K562 (cell line): ENCODE data around the gene FIG4. TPM values are rescaled to one million over a fixed set of nuclear protein-coding genes. Genes with fewer than 3 reads are reported as not detected.

ENCODE experiments used
- ATAC-seq: fragments of 200-7000 bp; cut with Tn5 transposase; 3 replicates; pipeline ENCODE4 v1.9.1; 2020; ENCODE audit warnings: moderate library complexity
- BruUV-seq: library from RNA; stranded (reverse); fragments of 400-500 nt; replicated peaks from 2 replicates; lab custom pipeline; 2021; lab: Mats Ljungman, UMichigan
- CTCF ChIA-PET: fragments of 300-600 bp; formaldehyde crosslinking; extraction: SDS; loops from one replicate; lab custom pipeline; 2021; ENCODE audit warnings: low intra/inter-chr PET ratio; lab: Yijun Ruan, JAX
- POLR2A ChIA-PET: fragments of 300-600, 350-650 bp; sonication (Branson Sonifier 250); formaldehyde crosslinking; extraction: SDS; loops from one replicate; lab custom pipeline; 2021; ENCODE audit warnings: antibody characterized with exemption, inconsistent platforms; lab: Yijun Ruan, JAX
- DNase-seq, 4 experiments: peaks; one replicate each; pipeline versions ENCODE4 v3.0.0 to v3.0.0-alpha.2; 2011 to 2018; ENCODE audit warnings: low spot score in 3 of 4, mixed read lengths in 3 of 4; ENCODE audit errors: extremely low read depth in 1 of 4
- FAIRE-seq: peaks from 2 replicates; lab custom pipeline; 2011; peaks lifted over from hg19 to GRCh38; lab: Jason Lieb, UNC
- H2AFZ ChIP-seq: 2 replicates; pipeline ENCODE4 v1.6.0; 2011; ENCODE audit warnings: low read depth, low read length, control low read depth, inconsistent platforms
- H3K27ac ChIP-seq: fragments of 200-600 bp; 3 replicates; pipeline ENCODE4 v1.8.0; 2011; ENCODE audit warnings: low read depth, mild to moderate bottlenecking, control low read depth, inconsistent platforms, low read length, moderate library complexity, mixed read lengths; ENCODE audit errors: extremely low read depth
- H3K27me3 ChIP-seq, 2 experiments: fragments of 300-600 bp in 1 of 2; 2 replicates in 1 of 2; 3 replicates in 1 of 2; pipeline versions ENCODE4 v1.6.0 to v1.8.0; 2011; ENCODE audit warnings: inconsistent platforms in 2 of 2, low read length in 2 of 2, mild to moderate bottlenecking in 1 of 2, mixed read lengths in 1 of 2, moderate library complexity in 1 of 2; ENCODE audit not compliant: control insufficient read depth in 2 of 2, insufficient read depth in 2 of 2
- H3K36me3 ChIP-seq: fragments of 300-600 bp; 3 replicates; pipeline ENCODE4 v1.8.0; 2011; ENCODE audit warnings: mild to moderate bottlenecking, low read length, inconsistent platforms; ENCODE audit not compliant: control insufficient read depth, insufficient read depth
- H3K4me1 ChIP-seq, 2 experiments: fragments of 200-600 bp in 1 of 2; replicated peaks in 1 of 2; 2 replicates in 1 of 2; 3 replicates in 1 of 2; pipeline versions ENCODE4 v1.5.1 to v1.8.0; 2011; ENCODE audit warnings: inconsistent platforms in 2 of 2, low read length in 2 of 2, mild to moderate bottlenecking in 1 of 2, mixed read lengths in 1 of 2, moderate library complexity in 1 of 2; ENCODE audit not compliant: control insufficient read depth in 2 of 2, insufficient read depth in 2 of 2
- H3K4me2 ChIP-seq: 2 replicates; pipeline ENCODE4 v1.6.1; 2011; ENCODE audit warnings: low read length, control low read depth, inconsistent platforms, mixed read lengths; ENCODE audit not compliant: insufficient read depth
- H3K4me3 ChIP-seq: fragments of 200-600 bp; sonication (generic), shearing (Covaris generic); 2 replicates; pipeline ENCODE4 v1.5.1; 2016; ENCODE audit warnings: control low read depth, inconsistent platforms
- H3K79me2 ChIP-seq: fragments of 200-600 bp; 3 replicates; pipeline ENCODE4 v1.8.0; 2011; ENCODE audit warnings: low read length, inconsistent platforms; ENCODE audit not compliant: control insufficient read depth, insufficient read depth
- H3K9ac ChIP-seq, 2 experiments: 2 replicates each; pipeline versions ENCODE4 v1.6.0 to v1.6.1; 2011; ENCODE audit warnings: low read depth in 2 of 2, low read length in 2 of 2, control low read depth in 1 of 2, inconsistent platforms in 1 of 2, mild to moderate bottlenecking in 1 of 2, mixed read lengths in 1 of 2; ENCODE audit not compliant: insufficient read depth in 1 of 2
- H3K9me1 ChIP-seq: one replicate; pipeline ENCODE4 v1.6.0; 2011; ENCODE audit warnings: inconsistent platforms, mild to moderate bottlenecking, low read length, moderate library complexity; ENCODE audit not compliant: control insufficient read depth, insufficient read depth
- H3K9me3 ChIP-seq: replicated peaks from 2 replicates; pipeline ENCODE4 v1.5.1; 2011; ENCODE audit warnings: low read depth, low read length, inconsistent platforms; ENCODE audit not compliant: control insufficient read depth, insufficient read depth
- H4K20me1 ChIP-seq: replicated peaks from 2 replicates; pipeline ENCODE4 v1.6.1; 2011; ENCODE audit warnings: low read length, inconsistent platforms, mixed read lengths; ENCODE audit not compliant: control insufficient read depth, insufficient read depth
- CHD7 ChIP-seq: fragments of 200-600 bp; sonication (generic); IDR thresholded peaks from one replicate; pipeline ENCODE4 v1.6.1; 2012; ENCODE audit warnings: mild to moderate bottlenecking, low read depth, low read length, inconsistent platforms
- PCBP2 ChIP-seq: fragments of 200-400 bp; formaldehyde crosslinking; IDR thresholded peaks from 2 replicates; pipeline ENCODE4 v1.6.1; 2018; ENCODE audit warnings: low read length, low read depth, mild to moderate bottlenecking, moderate library complexity; ENCODE audit not compliant: poor library complexity, severe bottlenecking
- PHF8 ChIP-seq: fragments of 200-600 bp; sonication (generic); IDR thresholded peaks from 2 replicates; pipeline ENCODE4 v1.6.1; 2012; ENCODE audit warnings: mixed run types, mild to moderate bottlenecking, inconsistent platforms, low read length, moderate library complexity, borderline replicate concordance
- RAD21 ChIP-seq, 2 experiments: fragments of 250-450 bp in 1 of 2; fragments of 450-650 bp in 1 of 2; sonication (Bioruptor Pico) in 1 of 2; formaldehyde crosslinking in 1 of 2; IDR thresholded peaks in 1 of 2; conservative IDR thresholded peaks in 1 of 2; 2 replicates each; pipeline versions ENCODE4 v1.4.0 to v1.8.0; 2020 to 2022; ENCODE audit warnings: mild to moderate bottlenecking in 2 of 2, moderate library complexity in 1 of 2
- RBFOX2 ChIP-seq: fragments of 200-400 bp; formaldehyde crosslinking; IDR thresholded peaks from 2 replicates; pipeline ENCODE4 v1.6.1; 2017; ENCODE audit warnings: low read depth, mild to moderate bottlenecking, low read length, moderate library complexity
- SMC3 ChIP-seq: conservative IDR thresholded peaks from 2 replicates; pipeline ENCODE4 v1.6.1; 2011; ENCODE audit warnings: low read depth, low read length, improper control_type of control experiment; ENCODE audit not compliant: insufficient read depth
- SOX6 ChIP-seq: fragments of 450-650 bp; IDR thresholded peaks from 2 replicates; pipeline ENCODE4 v1.6.1; 2014; ENCODE audit warnings: mild to moderate bottlenecking
- TCF15 ChIP-seq: fragments of 250-450 bp; sonication (Bioruptor Pico); IDR thresholded peaks from 2 replicates; pipeline ENCODE4 v1.8.0; 2022; ENCODE audit warnings: moderate library complexity, mild to moderate bottlenecking, inconsistent platforms
- ZNF146 ChIP-seq: IDR thresholded peaks from one replicate; pipeline ENCODE4 v1.6.1; 2018; ENCODE audit warnings: missing compliant biosample characterization; ENCODE audit not compliant: unreplicated experiment
- ZNF707 ChIP-seq: fragments of 250-450 bp; sonication (Bioruptor Pico); conservative IDR thresholded peaks from 2 replicates; pipeline ENCODE4 v1.8.0; 2022; ENCODE audit warnings: inconsistent platforms, mild to moderate bottlenecking, moderate library complexity
- WGBS: fragments of 100-300 bp; shearing (Covaris generic); methylation state at CpG from one replicate; pipeline ENCODE4 v1.1.6; 2016; ENCODE audit warnings: low coverage, mixed read lengths; ENCODE audit not compliant: insufficient coverage; ENCODE audit errors: missing lambda C conversion rate; 5-methylcytosine and 5-hydroxymethylcytosine counted together
- in situ Hi-C: fragments of 300-500 bp; cut with MboI; formaldehyde crosslinking; loops from 4 replicates; pipeline ENCODE4 v1.15.0; 2018; ENCODE audit warnings: inconsistent platforms, mixed read lengths
- intact Hi-C: fragments of 100-400 bp; cut with micrococcal nuclease; formaldehyde crosslinking; loops from 2 replicates; pipeline ENCODE4 v1.14.2; 2022
- polyA plus RNA-seq, 8 experiments: library from polyadenylated mRNA; depleted of rRNA in 4 of 8; stranded (reverse) in 5 of 8; unstranded in 3 of 8; fragments of >200 nt; fragmentation: Nextera tagmentation in 2 of 8; fragmentation: Illumina TruSeq in 1 of 8; extraction: Ambion mirVana in 2 of 8; extraction: Trizol in 1 of 8; gene quantifications; 2 replicates each; pipeline versions ENCODE4 v1.2.1 to v1.2.3, GENCODE V29; 2011 to 2014; ENCODE audit warnings: inconsistent platforms in 1 of 8, missing spikeins in 1 of 8
- total RNA-seq, 7 experiments: library from RNA; depleted of rRNA in 6 of 7; stranded (reverse); fragments of >200 nt in 6 of 7; fragmentation: Illumina TruSeq in 2 of 7; extraction: Trizol in 2 of 7; gene quantifications; 2 replicates each; pipeline versions ENCODE4 v1.2.1 to v1.2.3, GENCODE V29; 2011 to 2021; ENCODE audit warnings: low replicate concordance in 1 of 7

Gene FIG4
- total and polyA plus RNA-seq, 9 of the 15 experiments (the other 6 are each of a cell fraction or from before 2014, with no cell fraction given): 1.5 to 6.8 (median 4.3) TPM

- H3K9ac ChIP-seq: no peak overlapping the region
- H3K79me2 ChIP-seq: no peaks in the 10 kb centered on the region
- FAIRE-seq (no peak), DNase-seq (peak in 1 of 4 experiments; percentile 24), ATAC-seq (no peak)
- no peak overlapping the region for H3K4me3 ChIP-seq
- in situ Hi-C loops: no loop called here
- no peaks in the 10 kb centered on the region for H3K9me3 ChIP-seq
- BruUV-seq: no TSS peak
- intact Hi-C loops: no loop called here
- POLR2A ChIA-PET: interaction anchor here (0.7 kb wide), 1 partner anchor 525 kb away, joined by 4 read pairs; no protein-coding TSS in a partner anchor
- no peak overlapping the region for H3K4me2 ChIP-seq
- H3K4me1 ChIP-seq: peaks cover 0 to 12% of the 10 kb centered on the region in 2 experiments; a peak in 3 of 5 replicates
- no peaks in the 10 kb centered on the region for H4K20me1 ChIP-seq
- no peak overlapping the region; the same call in 2 of the 3 replicates for H3K27ac ChIP-seq
- 0% methylated on average over 2 of the region's 2 CpGs for WGBS
- no peaks in the 10 kb centered on the region for H3K9me1 ChIP-seq
- no peaks in the 10 kb centered on the region for H3K36me3 ChIP-seq
- 0 out of 2 replicates have a peak overlapping the region, but pooled peaks have one; percentile 21 for H2AFZ ChIP-seq
- CTCF ChIA-PET: no interaction called here
- H3K27me3 ChIP-seq: peaks cover 2 to 4% of the 10 kb centered on the region in 2 experiments; a peak in 2 of 5 replicates
- no peak for TF ChIP-seq TCF15 (CRISPR knock-in tag)
- TF ChIP-seq PHF8: no peak
- no peak for TF ChIP-seq PCBP2
- no peak for TF ChIP-seq SMC3
- no peak for TF ChIP-seq ZNF146
- TF ChIP-seq ZNF707 (CRISPR knock-in tag): no peak
- no peak for TF ChIP-seq RAD21 (CRISPR knock-in tag; conservative IDR thresholded peaks at IDR 0.05 in 1 of 2, IDR thresholded peaks at IDR 0.05 in 1 of 2)
- no peak for TF ChIP-seq CHD7
- no peak for TF ChIP-seq RBFOX2
- no peak for TF ChIP-seq SOX6
Measured at GRCh38 chr6:109687271-109687761, 3.8 kb upstream of the FIG4 start.
